Body of pancreas (tissue), 4 donors: Measurements from ENCODE around the gene ABI2. TPM values are rescaled to one million over a fixed set of nuclear protein-coding genes. Genes with fewer than 3 reads are reported as not detected.

Experiments used
- ATAC-seq: fragments of 150-250 bp; one replicate; pipeline ENCODE4 v1.9.1; 2016
- DNase-seq, 4 donors: peaks; one replicate each; pipeline ENCODE4 v3.0.0-alpha.2; 2019
- H3K27ac ChIP-seq, 4 donors: fragments of 200-600 bp; sonication (generic); 1 replicate in 3 of 4; 2 replicates in 1 of 4; pipeline versions ENCODE4 v1.5.1 to v1.6.1; 2016 to 2019; ENCODE audit warnings: mild to moderate bottlenecking in 1 of 4, mixed read lengths in 1 of 4, moderate library complexity in 1 of 4
- H3K27me3 ChIP-seq, 2 donors: fragments of 200-600 bp; sonication (generic); one replicate each; pipeline ENCODE4 v1.6.0; 2016; ENCODE audit warnings: mild to moderate bottlenecking in 1 of 2
- H3K36me3 ChIP-seq, 2 donors: fragments of 200-600 bp; sonication (generic); replicated peaks in 1 of 2; 2 replicates each; pipeline ENCODE4 v1.5.1; 2016; ENCODE audit warnings: low read depth in 2 of 2; ENCODE audit not compliant: insufficient read depth in 1 of 2
- H3K4me1 ChIP-seq: fragments of 200-600 bp; sonication (generic); one replicate; pipeline ENCODE4 v1.6.0; 2016
- H3K4me3 ChIP-seq, 2 donors: fragments of 200-600 bp; sonication (generic); 1 replicate in 1 of 2; 2 replicates in 1 of 2; pipeline ENCODE4 v1.5.1; 2016 to 2019
- H3K9me3 ChIP-seq, 3 donors: fragments of 200-600 bp; sonication (generic); 1 replicate in 2 of 3; 2 replicates in 1 of 3; pipeline ENCODE4 v1.5.1; 2016
- CTCF ChIP-seq, 7 experiments: fragments of 450-650 bp in 4 of 7; fragments of 200-600 bp in 3 of 7; sonication (generic) in 3 of 7; IDR thresholded peaks; one replicate each; pipeline ENCODE4 v1.5.1; 2016 to 2019; ENCODE audit warnings: antibody characterized with exemption in 7 of 7
- POLR2A ChIP-seq, 3 donors: fragments of 450-650 bp; IDR thresholded peaks; one replicate each; pipeline ENCODE4 v1.6.1; 2016; ENCODE audit warnings: antibody characterized with exemption in 3 of 3, mild to moderate bottlenecking in 2 of 3
- WGBS, 2 donors: methylation state at CpG; one replicate each; pipeline ENCODE4 v1.1.5; 2017; 5-methylcytosine and 5-hydroxymethylcytosine counted together
- intact Hi-C: fragments of 100-400 bp; cut with DNase I; formaldehyde crosslinking; loops from one replicate; pipeline ENCODE4 v1.15.1; 2023
- total RNA-seq, 2 donors: library from RNA; depleted of rRNA; stranded (reverse); fragments of >200 nt; gene quantifications; one replicate each; pipeline ENCODE4 v1.1.0, GENCODE V29; 2016

Gene ABI2
- total RNA-seq, 2 donors from 2014 or later = 4.3 to 22.1 TPM

DNA sequence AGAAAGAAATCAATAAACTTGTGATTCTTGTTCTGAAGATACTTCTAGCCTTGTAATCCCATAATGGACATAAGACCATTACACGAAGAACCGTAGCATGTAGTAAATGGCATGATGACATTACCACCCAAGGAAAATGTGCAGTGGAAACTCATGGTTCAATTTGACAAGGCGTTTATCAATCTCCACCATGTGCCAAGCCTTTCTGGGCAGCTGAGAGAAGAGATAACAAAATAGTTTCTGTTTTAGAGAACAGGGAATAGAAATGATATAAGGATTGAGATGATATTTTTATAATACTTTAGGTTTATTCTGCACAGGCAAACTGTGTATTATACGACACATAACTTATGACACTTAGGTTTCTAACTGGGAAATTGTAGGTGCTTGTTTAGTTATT is 19.2 kb downstream of the ABI2 start:
- intact Hi-C loops = no loop called here
- no peaks in the 10 kb centered on the region for H3K36me3 ChIP-seq
- 47 to 60% methylated on average over 4 of the region's 4 CpGs for WGBS, 2 donors
- DNase-seq = no peak
- no peaks in the 10 kb centered on the region for H3K27me3 ChIP-seq
- no peaks in the 10 kb centered on the region for H3K4me1 ChIP-seq
- H3K4me3 ChIP-seq = no peak overlapping the region
- ATAC-seq = no peak
- H3K27ac ChIP-seq = no peak overlapping the region
- H3K9me3 ChIP-seq = no peaks in the 10 kb centered on the region
- TF ChIP-seq CTCF (IDR thresholded peaks at IDR 0.05) (no peak), POLR2A (IDR thresholded peaks at IDR 0.05) (no peak)

- H3K4me3 ChIP-seq = no peak overlapping the region
- H3K36me3 ChIP-seq = no peaks in the 10 kb centered on the region
- TF ChIP-seq CTCF (IDR thresholded peaks at IDR 0.05) = no peak
- no peak for TF ChIP-seq POLR2A (IDR thresholded peaks at IDR 0.05)
- DNase-seq (no peak), ATAC-seq (no peak)
- no peaks in the 10 kb centered on the region for H3K4me1 ChIP-seq
- H3K27me3 ChIP-seq = no peaks in the 10 kb centered on the region
- 90 to 91% methylated on average over 5 of the region's 5 CpGs for WGBS, 2 donors
- intact Hi-C loops = no loop called here
- no peak overlapping the region for H3K27ac ChIP-seq
- no peaks in the 10 kb centered on the region for H3K9me3 ChIP-seq
Measured at GRCh38 chr2:203352604-203353255, 24.5 kb downstream of the ABI2 start.

GRCh38 chr2:203354966-203355365 is 26.8 kb downstream of the ABI2 start:
- DNase-seq (no peak), ATAC-seq (no peak)
- Histone ChIP-seq H3K4me3 (no peak overlapping the region), H3K36me3 (no peaks in the 10 kb centered on the region), H3K27ac (no peak overlapping the region), H3K9me3 (no peaks in the 10 kb centered on the region), H3K4me1 (no peaks in the 10 kb centered on the region), H3K27me3 (no peaks in the 10 kb centered on the region)
- WGBS, 2 donors = 81 to 82% methylated on average over 3 of the region's 3 CpGs
- intact Hi-C loops = no loop called here
- TF ChIP-seq POLR2A (IDR thresholded peaks at IDR 0.05) (no peak), CTCF (IDR thresholded peaks at IDR 0.05) (no peak)

GRCh38 chr2:203359450-203359849 is 31.3 kb downstream of the ABI2 start:
- Histone ChIP-seq H3K9me3 (no peaks in the 10 kb centered on the region), H3K4me1 (no peaks in the 10 kb centered on the region), H3K36me3 (no peaks in the 10 kb centered on the region), H3K27ac (no peak overlapping the region), H3K4me3 (no peak overlapping the region), H3K27me3 (no peaks in the 10 kb centered on the region)
- TF ChIP-seq CTCF (IDR thresholded peaks at IDR 0.05) = no peak
- no peak for TF ChIP-seq POLR2A (IDR thresholded peaks at IDR 0.05)
- ATAC-seq (no peak), DNase-seq (no peak)
- intact Hi-C loops = no loop called here
- 85 to 86% methylated on average over 1 of the region's 1 CpG for WGBS, 2 donors

DNA sequence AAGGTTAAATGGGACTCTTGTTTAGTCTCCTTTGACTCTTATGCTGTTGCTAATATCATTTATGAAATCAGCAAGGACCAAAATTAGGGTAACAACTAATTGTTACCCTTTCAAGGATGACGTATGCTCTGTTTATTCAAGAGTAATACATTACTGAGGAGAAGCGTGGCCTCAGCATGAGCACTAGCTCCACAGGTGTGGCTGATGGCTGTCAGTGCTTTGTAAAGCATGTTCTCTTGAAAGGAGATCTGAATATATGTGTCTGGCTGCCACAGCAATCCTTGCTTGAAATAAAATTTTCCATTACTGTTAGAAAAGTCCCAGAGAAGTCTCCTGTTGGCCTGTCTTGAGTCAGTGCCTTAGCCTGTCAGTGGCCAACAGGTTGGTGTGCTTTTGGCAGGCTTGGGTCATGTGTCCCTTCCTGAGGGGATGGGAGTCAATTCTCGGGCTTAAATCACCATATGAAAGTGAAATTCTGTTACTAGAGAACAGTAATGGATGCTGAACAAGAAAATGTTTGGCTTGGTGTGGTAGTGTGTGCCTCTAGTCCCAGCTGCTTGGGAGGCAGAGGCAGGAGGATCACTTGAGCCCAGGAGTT is 32.7 kb downstream of the ABI2 start:
- H3K4me1 ChIP-seq = no peaks in the 10 kb centered on the region
- intact Hi-C loops = no loop called here
- no peaks in the 10 kb centered on the region for H3K9me3 ChIP-seq
- TF ChIP-seq POLR2A (IDR thresholded peaks at IDR 0.05) (no peak), CTCF (IDR thresholded peaks at IDR 0.05) (no peak)
- 48 to 55% methylated on average over 3 of the region's 3 CpGs for WGBS, 2 donors
- H3K27ac ChIP-seq = no peak overlapping the region
- no peaks in the 10 kb centered on the region for H3K36me3 ChIP-seq
- DNase-seq = no peak
- H3K27me3 ChIP-seq = no peaks in the 10 kb centered on the region
- no peak overlapping the region for H3K4me3 ChIP-seq
- ATAC-seq = no peak
